ENCODE data around the gene STAU1. TPM values are rescaled to one million over a fixed set of nuclear protein-coding genes. Genes with fewer than 3 reads are reported as not detected.

The STAU1 gene
- total and polyA plus RNA-seq, 8 donors: 18.9 to 62.8 (median 55.3) TPM

DNA sequence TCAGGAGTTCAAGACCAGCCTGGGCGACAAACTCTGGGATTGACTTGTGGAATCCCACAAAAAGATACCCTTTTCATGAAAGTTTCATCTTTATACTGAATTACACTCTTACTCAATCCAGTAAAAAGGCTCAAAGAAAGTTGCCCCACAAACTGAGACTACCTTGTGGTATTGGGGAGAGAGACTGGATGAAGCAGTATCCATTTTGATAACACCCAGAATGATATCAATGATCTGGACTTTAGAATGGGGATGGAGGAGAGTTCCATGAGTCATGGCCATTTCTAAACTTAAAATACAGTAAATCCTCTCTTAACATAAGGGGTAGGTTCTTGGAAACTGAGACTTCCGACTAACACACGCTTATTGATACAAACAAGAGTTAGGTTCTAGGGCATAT, 4.7 kb downstream of the STAU1 start:
- Histone ChIP-seq H3K9me3 (no peaks in the 10 kb centered on the region), H3K4me3 (peak overlapping the region in 1 of 4 donors; percentile 62), H3K27me3 (no peaks in the 10 kb centered on the region), H3K27ac (peak overlapping the region in 1 of 4 donors; percentile 93), H3K36me3 (no peaks in the 10 kb centered on the region), H3K4me1 (peaks cover 27 to 55% (median 51%) of the 10 kb centered on the region in 3 donors)
- intact Hi-C loops (cut with DNase I): no loop called here
- FAIRE-seq (no peak), ATAC-seq (no peak), DNase-seq (no peak)
- no peak for TF ChIP-seq CTCF (IDR thresholded peaks at IDR 0.05)
- WGBS, 2 donors: 92 to 94% methylated on average over 3 of the region's 3 CpGs

GRCh38 chr20:49181265-49181877, 6.8 kb downstream of the STAU1 start:
- ATAC-seq: no peak
- intact Hi-C loops (cut with DNase I): no loop called here

GRCh38 chr20:49179368-49180277, 8.5 kb downstream of the STAU1 start:
- intact Hi-C loops (cut with DNase I): no loop called here
- ATAC-seq: peak; percentile 58 to 79 (median 70)
- no peak for TF ChIP-seq CTCF (IDR thresholded peaks at IDR 0.05)
- DNase-seq: no peak
- Histone ChIP-seq H3K36me3 (no peaks in the 10 kb centered on the region), H3K4me1 (peaks cover 24 to 47% (median 45%) of the 10 kb centered on the region in 3 donors), H3K27me3 (no peaks in the 10 kb centered on the region), H3K27ac (peak overlapping the region; percentile 35 to 67 (median 48)), H3K4me3 (no peak overlapping the region), H3K9me3 (no peaks in the 10 kb centered on the region)
- WGBS, 2 donors: 3 to 11% methylated on average over 1 of the region's 1 CpG
- FAIRE-seq: no peak

More at GRCh38 chr20:49181265-49181877, 6.8 kb downstream of the STAU1 start:
- H3K36me3 ChIP-seq: no peaks in the 10 kb centered on the region
- H3K4me3 ChIP-seq: no peak overlapping the region
- no peaks in the 10 kb centered on the region for H3K9me3 ChIP-seq
- FAIRE-seq (no peak), DNase-seq (no peak)
- H3K27me3 ChIP-seq: no peaks in the 10 kb centered on the region
- peaks cover 27 to 55% (median 51%) of the 10 kb centered on the region in 3 donors for H3K4me1 ChIP-seq
- no peak overlapping the region for H3K27ac ChIP-seq
- no peak for TF ChIP-seq CTCF (IDR thresholded peaks at IDR 0.05)
- WGBS, 2 donors: 75 to 82% methylated on average over 8 of the region's 8 CpGs

GRCh38 chr20:49174183-49174582, 14.0 kb downstream of the STAU1 start:
- DNase-seq (no peak), FAIRE-seq (no peak), ATAC-seq (no peak)
- intact Hi-C loops (cut with DNase I): no loop called here
- H3K36me3 ChIP-seq: no peaks in the 10 kb centered on the region
- H3K9me3 ChIP-seq: no peaks in the 10 kb centered on the region
- no peak overlapping the region for H3K27ac ChIP-seq
- H3K4me3 ChIP-seq: no peak overlapping the region
- H3K27me3 ChIP-seq: no peaks in the 10 kb centered on the region
- WGBS, 2 donors: 94% methylated on average over 6 of the region's 6 CpGs
- no peak for TF ChIP-seq CTCF (IDR thresholded peaks at IDR 0.05)
- peaks cover 0 to 6% (median 4%) of the 10 kb centered on the region in 3 donors for H3K4me1 ChIP-seq
